Measurements from ENCODE around the gene OXSR1. TPM values are rescaled to one million over a fixed set of nuclear protein-coding genes. Genes with fewer than 3 reads are reported as not detected.

The OXSR1 gene
- total RNA-seq, 1 experiment from 2014 or later: 35.1 TPM

- H3K4me3 ChIP-seq (replicated peaks in 1 of 2; ENCODE audit: low read depth in 1 of 2, low read length in 2 of 2): no peak overlapping the region
- H3K9ac ChIP-seq (ENCODE audit: low read length): no peak overlapping the region
- ATAC-seq (no peak), DNase-seq (ENCODE audit: low read depth, low spot score) (no peak)
- no peaks in the 10 kb centered on the region for H3K27me3 ChIP-seq (ENCODE audit: insufficient read depth, low read length)
- H3K4me1 ChIP-seq (ENCODE audit: control insufficient read depth in 1 of 2, insufficient read depth in 2 of 2, low read length in 2 of 2): no peaks in the 10 kb centered on the region
- BruUV-seq (replicated peaks): no TSS peak
- H2AFZ ChIP-seq (ENCODE audit: low read depth, low read length, poor library complexity, severe bottlenecking): no peak overlapping the region
- H3K27ac ChIP-seq (ENCODE audit: low read depth, low read length): no peak overlapping the region
- H3K36me3 ChIP-seq (ENCODE audit: control insufficient read depth in 1 of 2, insufficient read depth in 2 of 2, low read length in 2 of 2): peaks cover 15 to 38% of the 10 kb centered on the region in 2 experiments; a peak in 3 of 4 replicates
- ChIA-PET CTCF (no interaction called here), POLR2A (no interaction called here), RAD21 (ENCODE audit: low non-redundant PET in 1 of 2, low total read pairs in 2 of 2, uncharacterized antibody in 2 of 2, unreplicated experiment in 2 of 2) (no interaction called here)
- no peaks in the 10 kb centered on the region for H3K9me3 ChIP-seq (ENCODE audit: control insufficient read depth in 1 of 2, insufficient read depth in 1 of 2, low read depth in 1 of 2, low read length in 2 of 2)
- H3K4me2 ChIP-seq (ENCODE audit: low read length): no peak overlapping the region
- H3K79me2 ChIP-seq (ENCODE audit: insufficient read depth, low read length): no peaks in the 10 kb centered on the region
- TF ChIP-seq YY1 (IDR thresholded peaks at IDR 0.05; ENCODE audit: extremely low read depth, insufficient replicate concordance, low read depth, low read length) (no peak), EGR1 (IDR thresholded peaks at IDR 0.05; ENCODE audit: low read depth) (no peak), JUND (IDR thresholded peaks at IDR 0.05) (no peak), SP1 (IDR thresholded peaks at IDR 0.05; ENCODE audit: low read depth) (no peak), CEBPB (IDR thresholded peaks at IDR 0.05; ENCODE audit: low read depth) (no peak), EZH2 (IDR thresholded peaks at IDR 0.05) (no peak), POLR2AphosphoS5 (IDR thresholded peaks at IDR 0.05; ENCODE audit: low read depth, low read length) (no peak), ZNF274 (IDR thresholded peaks at IDR 0.05; ENCODE audit: low read depth, low read length) (no peak), CBX3 (IDR thresholded peaks at IDR 0.05; ENCODE audit: low read depth) (no peak), SIN3A (IDR thresholded peaks at IDR 0.05; ENCODE audit: low read depth) (no peak), ZBTB33 (IDR thresholded peaks at IDR 0.05; ENCODE audit: extremely low read depth, insufficient replicate concordance, low read length) (no peak), ZFX (IDR thresholded peaks at IDR 0.05) (no peak)
- TF ChIP-seq, protein P1, sequence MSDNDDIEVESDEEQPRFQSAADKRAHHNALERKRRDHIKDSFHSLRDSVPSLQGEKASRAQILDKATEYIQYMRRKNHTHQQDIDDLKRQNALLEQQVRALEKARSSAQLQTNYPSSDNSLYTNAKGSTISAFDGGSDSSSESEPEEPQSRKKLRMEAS (IDR thresholded peaks at IDR 0.05): no peak
- TF ChIP-seq, protein P2, sequence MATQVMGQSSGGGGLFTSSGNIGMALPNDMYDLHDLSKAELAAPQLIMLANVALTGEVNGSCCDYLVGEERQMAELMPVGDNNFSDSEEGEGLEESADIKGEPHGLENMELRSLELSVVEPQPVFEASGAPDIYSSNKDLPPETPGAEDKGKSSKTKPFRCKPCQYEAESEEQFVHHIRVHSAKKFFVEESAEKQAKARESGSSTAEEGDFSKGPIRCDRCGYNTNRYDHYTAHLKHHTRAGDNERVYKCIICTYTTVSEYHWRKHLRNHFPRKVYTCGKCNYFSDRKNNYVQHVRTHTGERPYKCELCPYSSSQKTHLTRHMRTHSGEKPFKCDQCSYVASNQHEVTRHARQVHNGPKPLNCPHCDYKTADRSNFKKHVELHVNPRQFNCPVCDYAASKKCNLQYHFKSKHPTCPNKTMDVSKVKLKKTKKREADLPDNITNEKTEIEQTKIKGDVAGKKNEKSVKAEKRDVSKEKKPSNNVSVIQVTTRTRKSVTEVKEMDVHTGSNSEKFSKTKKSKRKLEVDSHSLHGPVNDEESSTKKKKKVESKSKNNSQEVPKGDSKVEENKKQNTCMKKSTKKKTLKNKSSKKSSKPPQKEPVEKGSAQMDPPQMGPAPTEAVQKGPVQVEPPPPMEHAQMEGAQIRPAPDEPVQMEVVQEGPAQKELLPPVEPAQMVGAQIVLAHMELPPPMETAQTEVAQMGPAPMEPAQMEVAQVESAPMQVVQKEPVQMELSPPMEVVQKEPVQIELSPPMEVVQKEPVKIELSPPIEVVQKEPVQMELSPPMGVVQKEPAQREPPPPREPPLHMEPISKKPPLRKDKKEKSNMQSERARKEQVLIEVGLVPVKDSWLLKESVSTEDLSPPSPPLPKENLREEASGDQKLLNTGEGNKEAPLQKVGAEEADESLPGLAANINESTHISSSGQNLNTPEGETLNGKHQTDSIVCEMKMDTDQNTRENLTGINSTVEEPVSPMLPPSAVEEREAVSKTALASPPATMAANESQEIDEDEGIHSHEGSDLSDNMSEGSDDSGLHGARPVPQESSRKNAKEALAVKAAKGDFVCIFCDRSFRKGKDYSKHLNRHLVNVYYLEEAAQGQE (IDR thresholded peaks at IDR 0.05; ENCODE audit: low read depth): no peak
- no peaks in the 10 kb centered on the region for H3K9me2 ChIP-seq (ENCODE audit: insufficient read depth)
- intact Hi-C loops (cut with micrococcal nuclease): no loop called here
- H4K20me1 ChIP-seq (ENCODE audit: insufficient read depth): no peaks in the 10 kb centered on the region
These were observed 40.8 kb upstream of the OXSR1 start for GRCh38 chr3:38124324-38125122.

All from HCT116 (cell line).